GM23248 (cell line): ENCODE measurements around the gene TMEM82. TPM values are rescaled to one million over a fixed set of nuclear protein-coding genes. Genes with fewer than 3 reads are reported as not detected.
A peak's percentile ranks its signal among the peaks of the same experiment; 100 is the strongest.

Experiments
- DNase-seq: peaks from one replicate; pipeline ENCODE4 v3.0.0-alpha.2; 2015
- H2AFZ ChIP-seq: fragments of 200-600 bp; sonication (generic); 2 replicates; pipeline ENCODE4 v1.6.1; 2016; ENCODE audit warnings: antibody characterized with exemption
- H3F3A ChIP-seq: fragments of 200-600 bp; sonication (generic); 2 replicates; pipeline ENCODE4 v1.6.1; 2016; ENCODE audit warnings: mild to moderate bottlenecking, antibody characterized with exemption, mixed run types; ENCODE audit not compliant: insufficient read depth
- H3K27ac ChIP-seq: fragments of 200-600 bp; sonication (generic); 2 replicates; pipeline ENCODE4 v1.5.1; 2016; ENCODE audit warnings: mild to moderate bottlenecking
- H3K27me3 ChIP-seq: fragments of 200-600 bp; sonication (generic); replicated peaks from 2 replicates; pipeline ENCODE4 v1.6.1; 2016; ENCODE audit warnings: mild to moderate bottlenecking; ENCODE audit not compliant: insufficient read depth
- H3K36me3 ChIP-seq: fragments of 200-600 bp; sonication (generic); 2 replicates; pipeline ENCODE4 v1.6.1; 2016; ENCODE audit warnings: low read depth, mild to moderate bottlenecking
- H3K4me1 ChIP-seq: fragments of 200-600 bp; sonication (generic); 2 replicates; pipeline ENCODE4 v1.6.1; 2016; ENCODE audit warnings: mild to moderate bottlenecking; ENCODE audit not compliant: insufficient read depth
- H3K4me2 ChIP-seq: fragments of 200-600 bp; sonication (generic); one replicate; pipeline ENCODE4 v1.6.1; 2016; ENCODE audit warnings: mild to moderate bottlenecking; ENCODE audit not compliant: unreplicated experiment
- H3K4me3 ChIP-seq: fragments of 200-600 bp; sonication (generic); 2 replicates; pipeline ENCODE4 v1.5.1; 2016; ENCODE audit warnings: mild to moderate bottlenecking
- H3K79me2 ChIP-seq: fragments of 200-600 bp; sonication (generic); 2 replicates; pipeline ENCODE4 v1.6.1; 2016; ENCODE audit warnings: mild to moderate bottlenecking; ENCODE audit not compliant: insufficient read depth
- H3K9ac ChIP-seq: fragments of 200-600 bp; sonication (generic); 2 replicates; pipeline ENCODE4 v1.6.1; 2016; ENCODE audit warnings: mild to moderate bottlenecking
- H3K9me2 ChIP-seq: fragments of 200-600 bp; sonication (generic); 2 replicates; pipeline ENCODE4 v1.6.1; 2016; ENCODE audit warnings: mixed run types, mild to moderate bottlenecking, moderate library complexity; ENCODE audit not compliant: insufficient read depth
- H3K9me3 ChIP-seq: fragments of 200-600 bp; sonication (generic); one replicate; pipeline ENCODE4 v1.6.1; 2017; ENCODE audit warnings: low read depth
- H4K20me1 ChIP-seq: fragments of 200-600 bp; sonication (generic); 2 replicates; pipeline ENCODE4 v1.6.0; 2016; ENCODE audit not compliant: insufficient read depth
- EZH2 ChIP-seq: fragments of 200-600 bp; sonication (generic); IDR thresholded peaks from 2 replicates; pipeline ENCODE4 v1.6.1; 2018; ENCODE audit warnings: antibody characterized with exemption, mild to moderate bottlenecking; ENCODE audit not compliant: insufficient read depth, poor library complexity, severe bottlenecking
- EZH2phosphoT487 ChIP-seq: fragments of 200-600 bp; sonication (generic); IDR thresholded peaks from 2 replicates; pipeline ENCODE4 v1.6.1; 2018; ENCODE audit warnings: antibody characterized with exemption, moderate library complexity, mild to moderate bottlenecking, low read depth; ENCODE audit not compliant: insufficient read depth
- WGBS, 2 experiments: methylation state at CpG; one replicate each; pipeline ENCODE4 v1.1.6; 2015 to 2017; ENCODE audit warnings: low lambda C conversion rate in 2 of 2, low coverage in 1 of 2; ENCODE audit errors: missing lambda C conversion rate in 2 of 2; 5-methylcytosine and 5-hydroxymethylcytosine counted together
- in situ Hi-C: fragments of 300-500 bp; cut with MboI; formaldehyde crosslinking; loops from 2 replicates; pipeline ENCODE4 v1.15.0; 2020
- polyA plus RNA-seq: library from polyadenylated mRNA; unstranded; fragments of >200 nt; fragmentation: Nextera tagmentation; extraction: Ambion mirVana; gene quantifications from 2 replicates; pipeline ENCODE4 v1.2.1, GENCODE V29; 2016
- total RNA-seq: library from RNA; depleted of rRNA; stranded (reverse); fragments of >200 nt; shearing (Covaris generic); gene quantifications from 2 replicates; pipeline ENCODE4 v1.2.3, GENCODE V29; 2014

The TMEM82 gene
- total and polyA plus RNA-seq, 2 experiments from 2014 or later, result not detected

DNA sequence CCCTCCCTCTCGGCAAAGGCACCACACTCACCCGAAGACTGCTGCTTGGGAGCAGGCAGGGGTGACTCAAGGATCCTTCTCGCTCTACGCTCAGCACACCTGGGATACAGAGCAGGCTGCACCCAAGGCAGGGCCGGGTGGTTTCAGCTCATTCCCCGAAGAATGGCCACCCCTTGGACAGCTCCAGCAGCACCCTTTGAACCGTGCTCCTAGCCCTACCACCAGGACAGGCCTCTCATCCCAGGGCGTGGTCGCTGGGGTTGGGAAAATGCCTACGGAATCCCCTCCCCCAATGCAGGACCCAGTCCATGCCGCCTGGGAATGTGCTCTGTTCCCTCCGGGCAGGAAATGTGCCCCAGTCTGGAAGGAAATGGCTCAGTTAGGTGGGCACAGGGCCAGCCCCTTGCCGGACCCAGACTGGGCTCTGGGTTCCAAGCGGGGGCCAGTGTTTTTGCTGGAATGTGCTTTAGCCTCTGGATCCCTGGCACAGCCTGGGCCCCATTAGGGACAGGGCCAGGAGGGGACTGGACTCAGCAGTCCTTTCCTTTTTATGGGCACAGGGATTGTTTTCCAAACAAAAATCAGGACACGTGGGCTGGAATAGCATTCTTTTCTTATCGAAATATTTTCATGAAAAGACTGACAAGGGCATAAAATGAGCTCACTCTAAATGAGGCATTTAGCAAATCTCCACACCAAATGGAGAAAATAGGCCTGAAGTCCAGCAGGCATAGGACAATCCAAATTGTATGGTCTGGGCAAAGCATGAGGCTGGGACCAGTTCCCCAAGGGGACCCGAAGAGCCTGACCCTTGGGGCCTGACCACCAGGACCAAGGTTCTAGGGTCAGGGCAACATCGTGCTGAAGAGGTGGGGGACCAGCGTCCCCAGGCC lies 7.3 kb downstream of the TMEM82 start:
- WGBS, 2 experiments, result 58 to 61% methylated on average over 15 to 19 of the region's 19 CpGs
- Histone ChIP-seq H3K4me3 (no peak overlapping the region), H3F3A (no peaks in the 10 kb centered on the region), H3K27ac (no peak overlapping the region), H3K4me1 (peaks cover 10% of the 10 kb centered on the region; the same call in 1 of the 2 replicates), H2AFZ (peak overlapping the region; percentile 8), H3K9me2 (no peaks in the 10 kb centered on the region), H3K27me3 (no peaks in the 10 kb centered on the region), H3K79me2 (no peaks in the 10 kb centered on the region), H4K20me1 (no peaks in the 10 kb centered on the region), H3K9me3 (no peaks in the 10 kb centered on the region), H3K9ac (no peak overlapping the region), H3K36me3 (no peaks in the 10 kb centered on the region), H3K4me2 (no peak overlapping the region)
- TF ChIP-seq EZH2phosphoT487, result no peak
- no peak for TF ChIP-seq EZH2
- in situ Hi-C loops, result no loop called here
- DNase-seq, result no peak

- Histone ChIP-seq H3K36me3 (no peaks in the 10 kb centered on the region), H2AFZ (no peak overlapping the region), H3K9ac (no peak overlapping the region), H3K4me3 (no peak overlapping the region), H3K4me1 (peaks cover 10% of the 10 kb centered on the region; the same call in 1 of the 2 replicates), H3K79me2 (no peaks in the 10 kb centered on the region), H3F3A (no peaks in the 10 kb centered on the region), H3K9me2 (no peaks in the 10 kb centered on the region), H3K9me3 (no peaks in the 10 kb centered on the region), H4K20me1 (no peaks in the 10 kb centered on the region), H3K4me2 (no peak overlapping the region), H3K27me3 (no peaks in the 10 kb centered on the region), H3K27ac (no peak overlapping the region)
- no peak for DNase-seq
- 89 to 90% methylated on average over 11 to 12 of the region's 12 CpGs for WGBS, 2 experiments
- in situ Hi-C loops, result no loop called here
- no peak for TF ChIP-seq EZH2phosphoT487
- no peak for TF ChIP-seq EZH2
Measured at GRCh38 chr1:15750924-15751323, 8.6 kb downstream of the TMEM82 start.

- WGBS, 2 experiments, result 79 to 87% methylated on average over 10 of the region's 10 CpGs
- Histone ChIP-seq H3K27me3 (no peaks in the 10 kb centered on the region), H4K20me1 (no peaks in the 10 kb centered on the region), H3K36me3 (no peaks in the 10 kb centered on the region), H3K79me2 (no peaks in the 10 kb centered on the region), H2AFZ (no peak overlapping the region), H3K9ac (no peak overlapping the region), H3K4me2 (no peak overlapping the region), H3K4me1 (peaks cover 10% of the 10 kb centered on the region; the same call in 1 of the 2 replicates), H3K9me3 (no peaks in the 10 kb centered on the region), H3F3A (no peaks in the 10 kb centered on the region), H3K4me3 (no peak overlapping the region), H3K27ac (no peak overlapping the region), H3K9me2 (no peaks in the 10 kb centered on the region)
- no peak for DNase-seq
- in situ Hi-C loops, result no loop called here
- TF ChIP-seq EZH2phosphoT487, result no peak
- no peak for TF ChIP-seq EZH2
Measured at GRCh38 chr1:15751717-15752116, 9.4 kb downstream of the TMEM82 start.

- H2AFZ ChIP-seq, result no peak overlapping the region
- no peaks in the 10 kb centered on the region for H4K20me1 ChIP-seq
- H3F3A ChIP-seq, result no peaks in the 10 kb centered on the region; the same call in 1 of the 2 replicates
- in situ Hi-C loops, result no loop called here
- no peaks in the 10 kb centered on the region for H3K9me3 ChIP-seq
- no peaks in the 10 kb centered on the region for H3K27me3 ChIP-seq
- H3K9me2 ChIP-seq, result no peaks in the 10 kb centered on the region
- H3K9ac ChIP-seq, result no peak overlapping the region
- no peak overlapping the region for H3K4me2 ChIP-seq
- TF ChIP-seq EZH2phosphoT487 (no peak), EZH2 (no peak)
- WGBS, 2 experiments, result 78 to 80% methylated on average over 10 of the region's 10 CpGs
- H3K36me3 ChIP-seq, result no peaks in the 10 kb centered on the region
- no peak for DNase-seq
- H3K4me3 ChIP-seq, result no peak overlapping the region
- H3K79me2 ChIP-seq, result peaks cover under 1% of the 10 kb centered on the region; the same call in 1 of the 2 replicates
- H3K27ac ChIP-seq, result no peak overlapping the region
- peaks cover 15% of the 10 kb centered on the region for H3K4me1 ChIP-seq
Measured at GRCh38 chr1:15753776-15754175, 11.5 kb downstream of the TMEM82 start.
